ENCODE data around the gene TPSG1.

TPSG1 gene

GRCh38 chr16:1224558-1224957, 510 bp downstream of the TPSG1 start:
- FAIRE-seq (no peak), DNase-seq (ENCODE audit: insufficient read length, low spot score) (no peak)
- TF ChIP-seq POLR2A (IDR thresholded peaks at IDR 0.05; ENCODE audit: low read depth, low read length) (no peak), POU2F2 (IDR thresholded peaks at IDR 0.05; ENCODE audit: low read depth, low read length) (no peak), POLR2AphosphoS5 (IDR thresholded peaks at IDR 0.05; ENCODE audit: low read depth, low read length) (no peak), TAF1 (IDR thresholded peaks at IDR 0.05; ENCODE audit: low read depth, low read length) (no peak), PAX5 (IDR thresholded peaks at IDR 0.05; ENCODE audit: insufficient read depth, low read length, severe bottlenecking) (no peak), SPI1 (IDR thresholded peaks at IDR 0.05; ENCODE audit: low read depth, low read length) (no peak)

- TF ChIP-seq POU2F2 (IDR thresholded peaks at IDR 0.05; ENCODE audit: low read depth, low read length): no peak
- no peak for TF ChIP-seq POLR2A (IDR thresholded peaks at IDR 0.05; ENCODE audit: low read depth, low read length)
- FAIRE-seq: no peak
- DNase-seq (ENCODE audit: insufficient read length, low spot score): no peak
These were observed 1.5 kb downstream of the TPSG1 start for GRCh38 chr16:1223355-1224214.

GRCh38 chr16:1222553-1223354, 2.3 kb downstream of the TPSG1 start:
- no peak for TF ChIP-seq POLR2AphosphoS5 (IDR thresholded peaks at IDR 0.05; ENCODE audit: low read depth, low read length)
- no peak for TF ChIP-seq POU2F2 (IDR thresholded peaks at IDR 0.05; ENCODE audit: low read depth, low read length)
- TF ChIP-seq SPI1 (IDR thresholded peaks at IDR 0.05; ENCODE audit: low read depth, low read length): no peak
- TF ChIP-seq TAF1 (IDR thresholded peaks at IDR 0.05; ENCODE audit: low read depth, low read length): no peak
- TF ChIP-seq PAX5 (IDR thresholded peaks at IDR 0.05; ENCODE audit: insufficient read depth, low read length, severe bottlenecking): no peak
- TF ChIP-seq POLR2A (IDR thresholded peaks at IDR 0.05; ENCODE audit: low read depth, low read length): no peak
- no peak for FAIRE-seq

GRCh38 chr16:1221628-1222552, 3.2 kb downstream of the TPSG1 start:
- FAIRE-seq (no peak), DNase-seq (ENCODE audit: insufficient read length, low spot score) (no peak)
- no peak for TF ChIP-seq TAF1 (IDR thresholded peaks at IDR 0.05; ENCODE audit: low read depth, low read length)
- no peak for TF ChIP-seq SPI1 (IDR thresholded peaks at IDR 0.05; ENCODE audit: low read depth, low read length)
- TF ChIP-seq PAX5 (IDR thresholded peaks at IDR 0.05; ENCODE audit: insufficient read depth, low read length, severe bottlenecking): no peak
- no peak for TF ChIP-seq POU2F2 (IDR thresholded peaks at IDR 0.05; ENCODE audit: low read depth, low read length)
- no peak for TF ChIP-seq POLR2AphosphoS5 (IDR thresholded peaks at IDR 0.05; ENCODE audit: low read depth, low read length)
- TF ChIP-seq POLR2A (IDR thresholded peaks at IDR 0.05; ENCODE audit: low read depth, low read length): no peak

More at GRCh38 chr16:1222553-1223354, 2.3 kb downstream of the TPSG1 start:
- DNase-seq (ENCODE audit: insufficient read length, low spot score): no peak

- no peak for TF ChIP-seq POLR2A (IDR thresholded peaks at IDR 0.05; ENCODE audit: low read depth, low read length)
- no peak for TF ChIP-seq SPI1 (IDR thresholded peaks at IDR 0.05; ENCODE audit: low read depth, low read length)
- TF ChIP-seq POU2F2 (IDR thresholded peaks at IDR 0.05; ENCODE audit: low read depth, low read length): no peak
- TF ChIP-seq TAF1 (IDR thresholded peaks at IDR 0.05; ENCODE audit: low read depth, low read length): no peak
- TF ChIP-seq PAX5 (IDR thresholded peaks at IDR 0.05; ENCODE audit: insufficient read depth, low read length, severe bottlenecking): no peak
- TF ChIP-seq POLR2AphosphoS5 (IDR thresholded peaks at IDR 0.05; ENCODE audit: low read depth, low read length): no peak
- FAIRE-seq: no peak
- no peak for DNase-seq (ENCODE audit: insufficient read length, low spot score)
These were observed 4.0 kb downstream of the TPSG1 start for GRCh38 chr16:1220841-1221627.

- no peak for TF ChIP-seq TAF1 (IDR thresholded peaks at IDR 0.05; ENCODE audit: low read depth, low read length)
- TF ChIP-seq SPI1 (IDR thresholded peaks at IDR 0.05; ENCODE audit: low read depth, low read length): no peak
- TF ChIP-seq PAX5 (IDR thresholded peaks at IDR 0.05; ENCODE audit: insufficient read depth, low read length, severe bottlenecking): no peak
- TF ChIP-seq POLR2AphosphoS5 (IDR thresholded peaks at IDR 0.05; ENCODE audit: low read depth, low read length): no peak
- TF ChIP-seq POU2F2 (IDR thresholded peaks at IDR 0.05; ENCODE audit: low read depth, low read length): no peak
- TF ChIP-seq POLR2A (IDR thresholded peaks at IDR 0.05; ENCODE audit: low read depth, low read length): no peak
- DNase-seq (ENCODE audit: insufficient read length, low spot score) (no peak), FAIRE-seq (no peak)
These were observed 4.9 kb downstream of the TPSG1 start for GRCh38 chr16:1220098-1220728.

GRCh38 chr16:1218930-1219611, 6.0 kb downstream of the TPSG1 start:
- TF ChIP-seq SPI1 (IDR thresholded peaks at IDR 0.05; ENCODE audit: low read depth, low read length): no peak
- TF ChIP-seq POLR2A (IDR thresholded peaks at IDR 0.05; ENCODE audit: low read depth, low read length): no peak
- no peak for TF ChIP-seq PAX5 (IDR thresholded peaks at IDR 0.05; ENCODE audit: insufficient read depth, low read length, severe bottlenecking)
- no peak for TF ChIP-seq POU2F2 (IDR thresholded peaks at IDR 0.05; ENCODE audit: low read depth, low read length)
- TF ChIP-seq POLR2AphosphoS5 (IDR thresholded peaks at IDR 0.05; ENCODE audit: low read depth, low read length): no peak
- TF ChIP-seq TAF1 (IDR thresholded peaks at IDR 0.05; ENCODE audit: low read depth, low read length): no peak
- DNase-seq (ENCODE audit: insufficient read length, low spot score) (no peak), FAIRE-seq (no peak)

Measured in GM12891 (cell line).